ENCODE results near the gene ADAMTS12. TPM values are rescaled to one million over a fixed set of nuclear protein-coding genes. Genes with fewer than 3 reads are reported as not detected.

Gene ADAMTS12
- total RNA-seq, 1 experiment from 2014 or later: 0.05 TPM

DNA sequence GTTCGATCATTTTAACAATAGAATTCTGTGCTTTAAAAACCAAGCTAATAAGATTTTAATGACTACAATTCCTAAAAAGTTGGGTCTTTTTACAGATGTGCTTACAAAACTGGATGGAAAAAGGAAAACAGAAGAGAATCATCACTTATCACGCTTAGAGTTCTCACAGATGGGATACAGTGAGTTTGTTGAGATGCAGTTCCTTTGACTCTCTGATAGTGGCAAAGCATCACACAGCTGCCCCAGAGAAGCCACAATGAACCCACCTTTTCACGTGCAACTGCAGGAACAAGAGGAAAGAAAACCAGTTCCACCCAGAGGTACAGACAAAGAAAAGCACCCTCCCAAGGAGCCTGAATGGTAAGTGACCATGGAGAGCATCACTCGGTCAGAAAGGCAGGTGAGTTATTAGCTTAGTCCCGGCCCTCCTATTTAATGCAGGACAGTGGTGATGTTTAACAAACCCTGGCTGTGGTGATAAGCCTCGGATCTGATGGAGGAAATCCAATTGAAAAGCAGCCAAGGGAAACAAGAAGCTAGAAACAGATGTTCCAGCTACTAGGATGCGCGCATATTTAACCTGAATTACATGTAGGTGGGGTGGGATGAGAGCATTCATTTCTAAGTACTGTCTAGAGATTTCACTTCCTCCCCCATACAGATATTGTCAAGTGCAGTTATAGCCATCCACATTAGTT is 283.3 kb downstream of the ADAMTS12 start:
- H3K9ac ChIP-seq (ENCODE audit: low read length): no peak overlapping the region
- no peak for TF ChIP-seq RAD21 (IDR thresholded peaks at IDR 0.05; ENCODE audit: low read depth)
- no peak for TF ChIP-seq EZH2 (IDR thresholded peaks at IDR 0.05)
- TF ChIP-seq, protein P1, sequence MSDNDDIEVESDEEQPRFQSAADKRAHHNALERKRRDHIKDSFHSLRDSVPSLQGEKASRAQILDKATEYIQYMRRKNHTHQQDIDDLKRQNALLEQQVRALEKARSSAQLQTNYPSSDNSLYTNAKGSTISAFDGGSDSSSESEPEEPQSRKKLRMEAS (IDR thresholded peaks at IDR 0.05): no peak
- TF ChIP-seq ELF1 (IDR thresholded peaks at IDR 0.05; ENCODE audit: borderline replicate concordance, low read depth): no peak
- TF ChIP-seq JUND (IDR thresholded peaks at IDR 0.05): no peak
- TF ChIP-seq EGR1 (IDR thresholded peaks at IDR 0.05; ENCODE audit: low read depth): no peak
- TF ChIP-seq POLR2AphosphoS5 (IDR thresholded peaks at IDR 0.05; ENCODE audit: low read depth, low read length): no peak
- TF ChIP-seq, protein P2, sequence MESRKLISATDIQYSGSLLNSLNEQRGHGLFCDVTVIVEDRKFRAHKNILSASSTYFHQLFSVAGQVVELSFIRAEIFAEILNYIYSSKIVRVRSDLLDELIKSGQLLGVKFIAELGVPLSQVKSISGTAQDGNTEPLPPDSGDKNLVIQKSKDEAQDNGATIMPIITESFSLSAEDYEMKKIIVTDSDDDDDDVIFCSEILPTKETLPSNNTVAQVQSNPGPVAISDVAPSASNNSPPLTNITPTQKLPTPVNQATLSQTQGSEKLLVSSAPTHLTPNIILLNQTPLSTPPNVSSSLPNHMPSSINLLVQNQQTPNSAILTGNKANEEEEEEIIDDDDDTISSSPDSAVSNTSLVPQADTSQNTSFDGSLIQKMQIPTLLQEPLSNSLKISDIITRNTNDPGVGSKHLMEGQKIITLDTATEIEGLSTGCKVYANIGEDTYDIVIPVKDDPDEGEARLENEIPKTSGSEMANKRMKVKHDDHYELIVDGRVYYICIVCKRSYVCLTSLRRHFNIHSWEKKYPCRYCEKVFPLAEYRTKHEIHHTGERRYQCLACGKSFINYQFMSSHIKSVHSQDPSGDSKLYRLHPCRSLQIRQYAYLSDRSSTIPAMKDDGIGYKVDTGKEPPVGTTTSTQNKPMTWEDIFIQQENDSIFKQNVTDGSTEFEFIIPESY (IDR thresholded peaks at IDR 0.05; ENCODE audit: extremely low read depth, insufficient replicate concordance, low read length): no peak
- no peak for TF ChIP-seq SRF (IDR thresholded peaks at IDR 0.05; ENCODE audit: low read depth)
- no peak for TF ChIP-seq CBX3 (IDR thresholded peaks at IDR 0.05; ENCODE audit: low read depth)
- TF ChIP-seq, protein P3, sequence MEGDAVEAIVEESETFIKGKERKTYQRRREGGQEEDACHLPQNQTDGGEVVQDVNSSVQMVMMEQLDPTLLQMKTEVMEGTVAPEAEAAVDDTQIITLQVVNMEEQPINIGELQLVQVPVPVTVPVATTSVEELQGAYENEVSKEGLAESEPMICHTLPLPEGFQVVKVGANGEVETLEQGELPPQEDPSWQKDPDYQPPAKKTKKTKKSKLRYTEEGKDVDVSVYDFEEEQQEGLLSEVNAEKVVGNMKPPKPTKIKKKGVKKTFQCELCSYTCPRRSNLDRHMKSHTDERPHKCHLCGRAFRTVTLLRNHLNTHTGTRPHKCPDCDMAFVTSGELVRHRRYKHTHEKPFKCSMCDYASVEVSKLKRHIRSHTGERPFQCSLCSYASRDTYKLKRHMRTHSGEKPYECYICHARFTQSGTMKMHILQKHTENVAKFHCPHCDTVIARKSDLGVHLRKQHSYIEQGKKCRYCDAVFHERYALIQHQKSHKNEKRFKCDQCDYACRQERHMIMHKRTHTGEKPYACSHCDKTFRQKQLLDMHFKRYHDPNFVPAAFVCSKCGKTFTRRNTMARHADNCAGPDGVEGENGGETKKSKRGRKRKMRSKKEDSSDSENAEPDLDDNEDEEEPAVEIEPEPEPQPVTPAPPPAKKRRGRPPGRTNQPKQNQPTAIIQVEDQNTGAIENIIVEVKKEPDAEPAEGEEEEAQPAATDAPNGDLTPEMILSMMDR (IDR thresholded peaks at IDR 0.05 in 2 of 3, conservative IDR thresholded peaks at IDR 0.05 in 1 of 3; ENCODE audit: borderline replicate concordance in 1 of 3, insufficient read depth in 1 of 3, low read depth in 2 of 3, low read length in 2 of 3): no peak
- no peak for TF ChIP-seq YY1 (IDR thresholded peaks at IDR 0.05; ENCODE audit: extremely low read depth, insufficient replicate concordance, low read depth, low read length)
- H3K79me2 ChIP-seq (ENCODE audit: insufficient read depth, low read length): no peaks in the 10 kb centered on the region
- peaks cover 44% of the 10 kb centered on the region for H3K27me3 ChIP-seq (ENCODE audit: insufficient read depth, low read length)
- H2AFZ ChIP-seq (ENCODE audit: low read depth, low read length, poor library complexity, severe bottlenecking): no peak overlapping the region
- no peaks in the 10 kb centered on the region for H3K9me3 ChIP-seq (ENCODE audit: control insufficient read depth in 1 of 2, insufficient read depth in 1 of 2, low read depth in 1 of 2, low read length in 2 of 2)
- CTCF ChIA-PET: interaction anchor here (1.0 to 1.2 kb wide), 2 partner anchors 20 to 326 kb away, joined by 3 to 4 read pairs; no protein-coding TSS in a partner anchor
- intact Hi-C loops (cut with micrococcal nuclease): loop anchor here (10.0 kb wide), 1 partner anchor 846 kb away; no protein-coding TSS in a partner anchor
- H4K20me1 ChIP-seq (ENCODE audit: insufficient read depth): no peaks in the 10 kb centered on the region
- H3K27ac ChIP-seq (ENCODE audit: low read depth, low read length): no peak overlapping the region
- BruUV-seq (replicated peaks): no TSS peak
- DNase-seq (ENCODE audit: low read depth, low spot score) (no peak), ATAC-seq (no peak)
- no peak overlapping the region for H3K4me3 ChIP-seq (replicated peaks in 1 of 2; ENCODE audit: low read depth in 1 of 2, low read length in 2 of 2)
- no peaks in the 10 kb centered on the region for H3K9me2 ChIP-seq (ENCODE audit: insufficient read depth)
- H3K36me3 ChIP-seq (ENCODE audit: control insufficient read depth in 1 of 2, insufficient read depth in 2 of 2, low read length in 2 of 2): no peaks in the 10 kb centered on the region
- POLR2A ChIA-PET: no interaction called here
- RAD21 ChIA-PET (ENCODE audit: low non-redundant PET in 1 of 2, low total read pairs in 2 of 2, uncharacterized antibody in 2 of 2, unreplicated experiment in 2 of 2): no interaction called here
- H3K4me2 ChIP-seq (ENCODE audit: low read length): no peak overlapping the region
- H3K4me1 ChIP-seq (ENCODE audit: control insufficient read depth in 1 of 2, insufficient read depth in 2 of 2, low read length in 2 of 2): no peaks in the 10 kb centered on the region

All from HCT116 (cell line).